Measurements from ENCODE around the gene MYG1. TPM values are rescaled to one million over a fixed set of nuclear protein-coding genes. Genes with fewer than 3 reads are reported as not detected.

MYG1 gene
- total RNA-seq, 1 donor from 2014 or later: 72.5 TPM

DNA sequence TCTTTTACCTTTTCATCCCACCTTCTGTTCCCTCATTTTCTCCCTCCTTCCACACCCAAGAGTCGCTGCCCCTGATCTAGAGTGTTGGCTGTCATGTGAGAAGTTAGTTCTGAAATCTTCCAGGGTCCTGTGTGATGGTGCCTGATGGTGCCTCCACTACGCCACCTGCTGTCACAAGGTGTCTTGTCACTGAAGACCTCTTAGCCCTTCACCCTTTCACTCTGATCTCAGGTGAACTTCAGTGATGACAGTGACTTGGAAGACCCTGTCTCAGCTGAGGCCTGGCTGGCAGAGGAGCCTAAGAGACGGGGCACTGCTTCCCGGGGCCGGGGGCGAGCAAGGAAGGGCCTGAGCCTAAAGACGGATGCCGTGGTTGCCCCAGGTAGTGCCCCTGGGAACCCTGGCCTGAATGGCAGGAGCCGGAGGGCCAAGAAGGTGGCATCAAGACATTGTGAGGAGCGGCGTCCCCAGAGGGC is 11.7 kb upstream of the MYG1 start:
- peaks cover 1% of the 10 kb centered on the region for H3K4me1 Mint-ChIP-seq (ENCODE audit: unreplicated experiment)
- DNase-seq (ENCODE audit: extremely low spot score, unreplicated experiment): no peak
- H3K27ac Mint-ChIP-seq (ENCODE audit: unreplicated experiment): no peak overlapping the region
- H3K27me3 Mint-ChIP-seq (ENCODE audit: unreplicated experiment): no peaks in the 10 kb centered on the region
- no peaks in the 10 kb centered on the region for H3K9me3 Mint-ChIP-seq (ENCODE audit: unreplicated experiment)
- TF ChIP-seq, protein P1, sequence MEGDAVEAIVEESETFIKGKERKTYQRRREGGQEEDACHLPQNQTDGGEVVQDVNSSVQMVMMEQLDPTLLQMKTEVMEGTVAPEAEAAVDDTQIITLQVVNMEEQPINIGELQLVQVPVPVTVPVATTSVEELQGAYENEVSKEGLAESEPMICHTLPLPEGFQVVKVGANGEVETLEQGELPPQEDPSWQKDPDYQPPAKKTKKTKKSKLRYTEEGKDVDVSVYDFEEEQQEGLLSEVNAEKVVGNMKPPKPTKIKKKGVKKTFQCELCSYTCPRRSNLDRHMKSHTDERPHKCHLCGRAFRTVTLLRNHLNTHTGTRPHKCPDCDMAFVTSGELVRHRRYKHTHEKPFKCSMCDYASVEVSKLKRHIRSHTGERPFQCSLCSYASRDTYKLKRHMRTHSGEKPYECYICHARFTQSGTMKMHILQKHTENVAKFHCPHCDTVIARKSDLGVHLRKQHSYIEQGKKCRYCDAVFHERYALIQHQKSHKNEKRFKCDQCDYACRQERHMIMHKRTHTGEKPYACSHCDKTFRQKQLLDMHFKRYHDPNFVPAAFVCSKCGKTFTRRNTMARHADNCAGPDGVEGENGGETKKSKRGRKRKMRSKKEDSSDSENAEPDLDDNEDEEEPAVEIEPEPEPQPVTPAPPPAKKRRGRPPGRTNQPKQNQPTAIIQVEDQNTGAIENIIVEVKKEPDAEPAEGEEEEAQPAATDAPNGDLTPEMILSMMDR (IDR thresholded peaks at IDR 0.05): peak; percentile 78
- no peak overlapping the region for H3K4me3 Mint-ChIP-seq (ENCODE audit: unreplicated experiment)
- no peaks in the 10 kb centered on the region for H3K36me3 Mint-ChIP-seq (ENCODE audit: unreplicated experiment)

DNA sequence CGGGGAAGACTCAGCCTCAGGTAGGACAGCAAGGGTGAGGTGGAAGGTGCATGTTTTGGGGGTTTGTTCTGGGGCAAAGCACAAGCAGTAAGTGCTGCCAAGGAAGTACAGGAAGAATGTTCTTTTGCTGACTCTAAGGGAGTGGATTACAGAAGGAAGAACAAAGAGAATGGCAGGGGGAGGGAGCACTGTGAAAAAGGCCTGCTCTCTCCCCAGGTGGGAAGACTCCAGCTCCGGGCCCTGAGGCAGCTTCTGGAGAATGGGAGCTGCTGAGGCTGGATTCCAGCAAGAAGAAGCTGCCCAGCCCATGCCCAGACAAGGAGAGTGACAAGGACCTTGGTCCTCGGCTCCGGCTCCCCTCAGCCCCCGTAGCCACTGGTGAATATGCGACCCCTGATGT is 11.2 kb upstream of the MYG1 start:
- H3K4me1 Mint-ChIP-seq (ENCODE audit: unreplicated experiment): peaks cover 1% of the 10 kb centered on the region
- no peaks in the 10 kb centered on the region for H3K27me3 Mint-ChIP-seq (ENCODE audit: unreplicated experiment)
- no peak overlapping the region for H3K27ac Mint-ChIP-seq (ENCODE audit: unreplicated experiment)
- TF ChIP-seq, protein P1 (IDR thresholded peaks at IDR 0.05): no peak
- no peak overlapping the region for H3K4me3 Mint-ChIP-seq (ENCODE audit: unreplicated experiment)
- no peaks in the 10 kb centered on the region for H3K36me3 Mint-ChIP-seq (ENCODE audit: unreplicated experiment)
- no peak for DNase-seq (ENCODE audit: extremely low spot score, unreplicated experiment)
- no peaks in the 10 kb centered on the region for H3K9me3 Mint-ChIP-seq (ENCODE audit: unreplicated experiment)

DNA sequence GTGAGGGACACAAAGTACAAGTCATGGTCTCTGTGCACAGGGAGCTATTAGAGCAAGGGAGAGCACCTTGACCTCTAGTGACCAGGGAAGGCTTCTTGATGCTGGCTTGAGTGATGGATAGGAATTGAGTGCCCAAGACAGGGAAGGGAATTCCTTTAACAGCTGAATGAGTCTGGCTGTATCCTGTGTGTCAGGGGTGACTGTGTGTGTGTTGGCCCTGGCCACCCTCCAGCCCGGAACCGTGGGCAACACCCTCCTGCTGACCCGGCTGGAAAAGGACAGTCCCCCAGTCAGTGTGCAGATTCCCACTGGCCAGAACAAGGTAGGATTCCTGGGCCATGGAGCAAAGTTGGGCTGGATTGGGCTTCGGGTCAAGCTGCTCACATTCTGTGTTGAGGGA is 9.6 kb upstream of the MYG1 start:
- Mint-ChIP-seq H3K9me3 (ENCODE audit: unreplicated experiment) (no peaks in the 10 kb centered on the region), H3K36me3 (ENCODE audit: unreplicated experiment) (peaks cover 2% of the 10 kb centered on the region), H3K4me3 (ENCODE audit: unreplicated experiment) (no peak overlapping the region), H3K4me1 (ENCODE audit: unreplicated experiment) (peaks cover 5% of the 10 kb centered on the region), H3K27ac (ENCODE audit: unreplicated experiment) (no peak overlapping the region), H3K27me3 (ENCODE audit: unreplicated experiment) (no peaks in the 10 kb centered on the region)
- TF ChIP-seq, protein P1 (IDR thresholded peaks at IDR 0.05): no peak
- DNase-seq (ENCODE audit: extremely low spot score, unreplicated experiment): no peak

DNA sequence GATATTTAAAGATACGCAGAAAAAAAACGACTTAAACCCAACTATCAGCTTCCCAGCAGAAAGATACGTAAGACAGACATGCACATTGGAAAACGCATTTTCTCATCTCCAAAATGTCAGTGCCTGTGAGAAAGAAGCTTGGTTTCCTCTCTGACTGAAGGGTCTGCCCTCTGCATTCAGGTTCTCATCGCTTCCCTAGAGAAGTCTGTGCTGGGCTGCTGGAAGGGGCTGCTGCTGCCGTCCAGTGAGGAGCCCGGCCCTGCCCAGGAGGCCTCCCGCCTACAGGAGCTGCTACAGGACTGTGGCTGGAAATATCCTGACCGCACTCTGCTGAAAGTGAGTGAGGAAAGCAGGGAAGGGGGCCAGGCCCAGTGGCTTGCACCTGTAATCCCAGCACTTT is 8.8 kb upstream of the MYG1 start:
- TF ChIP-seq, protein P1 (IDR thresholded peaks at IDR 0.05): no peak
- DNase-seq (ENCODE audit: extremely low spot score, unreplicated experiment): no peak
- Mint-ChIP-seq H3K27me3 (ENCODE audit: unreplicated experiment) (no peaks in the 10 kb centered on the region), H3K4me1 (ENCODE audit: unreplicated experiment) (peaks cover 12% of the 10 kb centered on the region), H3K36me3 (ENCODE audit: unreplicated experiment) (peaks cover 2% of the 10 kb centered on the region), H3K4me3 (ENCODE audit: unreplicated experiment) (no peak overlapping the region), H3K27ac (ENCODE audit: unreplicated experiment) (no peak overlapping the region), H3K9me3 (ENCODE audit: unreplicated experiment) (no peaks in the 10 kb centered on the region)

DNA sequence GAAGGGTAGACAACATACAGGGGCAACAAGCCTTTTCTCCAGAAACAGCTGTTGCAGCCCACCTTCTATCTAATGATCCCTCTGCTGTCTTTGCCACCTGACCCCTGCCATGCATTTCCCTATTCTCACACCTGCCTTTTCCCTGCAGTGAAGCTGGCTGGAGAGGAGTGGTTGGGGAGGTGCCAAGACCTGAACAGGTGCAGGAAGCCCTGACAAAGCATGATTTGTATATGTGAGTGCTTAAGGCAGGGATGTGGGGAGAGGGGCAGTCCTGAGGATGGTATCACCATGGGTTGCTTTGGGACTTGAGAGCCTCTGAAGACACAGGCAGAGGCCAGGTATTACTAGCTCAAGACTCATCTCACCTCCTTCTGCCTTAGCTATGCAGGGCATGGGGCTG is 7.1 kb upstream of the MYG1 start:
- no peak overlapping the region for H3K27ac Mint-ChIP-seq (ENCODE audit: unreplicated experiment)
- TF ChIP-seq, protein P1 (IDR thresholded peaks at IDR 0.05): no peak

More for the DNA sequence above, 7.1 kb upstream of the MYG1 start:
- Mint-ChIP-seq H3K27me3 (ENCODE audit: unreplicated experiment) (no peaks in the 10 kb centered on the region), H3K4me1 (ENCODE audit: unreplicated experiment) (peaks cover 27% of the 10 kb centered on the region), H3K4me3 (ENCODE audit: unreplicated experiment) (no peak overlapping the region), H3K36me3 (ENCODE audit: unreplicated experiment) (peaks cover 4% of the 10 kb centered on the region), H3K9me3 (ENCODE audit: unreplicated experiment) (no peaks in the 10 kb centered on the region)
- DNase-seq (ENCODE audit: extremely low spot score, unreplicated experiment): no peak

All from osteocyte (in vitro differentiated cells).